ENCODE results near the gene WNT7B. TPM values are rescaled to one million over a fixed set of nuclear protein-coding genes. Genes with fewer than 3 reads are reported as not detected.

WNT7B gene
- total RNA-seq, 2 experiments from 2014 or later, result not detected

DNA sequence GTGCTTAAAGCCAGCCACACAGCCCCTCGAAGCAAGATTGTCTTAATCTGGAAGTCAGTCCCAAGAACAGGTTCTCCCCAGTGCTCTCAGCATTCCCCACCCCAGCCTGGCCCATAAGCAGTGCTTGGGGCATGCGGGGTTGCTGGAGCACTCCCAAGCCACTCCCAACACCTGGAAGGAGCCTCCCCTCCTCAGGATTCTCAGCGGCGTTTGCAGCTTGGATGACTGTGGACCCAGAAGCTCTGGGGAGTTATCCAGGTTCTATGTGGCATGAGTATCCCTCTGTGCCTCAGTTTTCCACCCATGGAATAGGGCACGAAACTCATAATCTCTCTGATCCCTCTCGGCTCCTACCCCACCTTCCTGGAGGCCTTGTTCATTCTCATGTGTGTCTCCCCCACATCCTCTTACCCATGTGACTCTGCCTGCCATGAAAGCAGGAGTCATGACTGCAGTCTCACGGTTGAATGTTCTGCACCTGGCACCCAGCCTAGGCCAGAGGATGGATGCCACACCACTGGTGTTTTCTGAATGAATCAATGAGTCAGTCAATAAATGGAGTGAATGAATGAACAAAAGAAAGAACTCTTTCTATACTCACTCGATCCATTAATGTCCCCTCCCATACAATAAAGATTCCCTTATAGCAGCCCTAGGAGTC lies 33.4 kb upstream of the WNT7B start:
- H3K4me1 ChIP-seq (ENCODE audit: insufficient read depth, low read length), result peaks cover 32% of the 10 kb centered on the region
- POLR2A ChIA-PET, result interaction anchor here (5.7 kb wide), 1 partner anchor 25 kb away, joined by 105 read pairs; no protein-coding TSS in a partner anchor
- TF ChIP-seq, protein P1, sequence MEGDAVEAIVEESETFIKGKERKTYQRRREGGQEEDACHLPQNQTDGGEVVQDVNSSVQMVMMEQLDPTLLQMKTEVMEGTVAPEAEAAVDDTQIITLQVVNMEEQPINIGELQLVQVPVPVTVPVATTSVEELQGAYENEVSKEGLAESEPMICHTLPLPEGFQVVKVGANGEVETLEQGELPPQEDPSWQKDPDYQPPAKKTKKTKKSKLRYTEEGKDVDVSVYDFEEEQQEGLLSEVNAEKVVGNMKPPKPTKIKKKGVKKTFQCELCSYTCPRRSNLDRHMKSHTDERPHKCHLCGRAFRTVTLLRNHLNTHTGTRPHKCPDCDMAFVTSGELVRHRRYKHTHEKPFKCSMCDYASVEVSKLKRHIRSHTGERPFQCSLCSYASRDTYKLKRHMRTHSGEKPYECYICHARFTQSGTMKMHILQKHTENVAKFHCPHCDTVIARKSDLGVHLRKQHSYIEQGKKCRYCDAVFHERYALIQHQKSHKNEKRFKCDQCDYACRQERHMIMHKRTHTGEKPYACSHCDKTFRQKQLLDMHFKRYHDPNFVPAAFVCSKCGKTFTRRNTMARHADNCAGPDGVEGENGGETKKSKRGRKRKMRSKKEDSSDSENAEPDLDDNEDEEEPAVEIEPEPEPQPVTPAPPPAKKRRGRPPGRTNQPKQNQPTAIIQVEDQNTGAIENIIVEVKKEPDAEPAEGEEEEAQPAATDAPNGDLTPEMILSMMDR (IDR thresholded peaks at IDR 0.05), result no peak
- no peak overlapping the region for H3K27ac Mint-ChIP-seq
- H3K36me3 ChIP-seq (ENCODE audit: insufficient read depth, low read length), result no peaks in the 10 kb centered on the region
- H3K27me3 Mint-ChIP-seq, result peaks cover 4% of the 10 kb centered on the region
- H3K27me3 ChIP-seq (ENCODE audit: control insufficient read depth in 1 of 2, insufficient read depth in 2 of 2, low read length in 2 of 2), result peaks cover 0 to 4% of the 10 kb centered on the region in 2 experiments
- intact Hi-C loops (cut with DNase I, micrococcal nuclease), result loop anchor here in 1 of 2 experiments (10.0 kb wide), 1 partner anchor 234 kb away; no protein-coding TSS in a partner anchor
- H3K4me3 Mint-ChIP-seq, result peak overlapping the region; percentile 9
- peaks cover 8% of the 10 kb centered on the region for H3K36me3 Mint-ChIP-seq (ENCODE audit: low read depth)
- H3K9me3 ChIP-seq (ENCODE audit: control insufficient read depth in 1 of 2, insufficient read depth in 1 of 2, low read length in 2 of 2), result peaks cover 6 to 10% of the 10 kb centered on the region in 2 experiments
- CTCF ChIA-PET, result interaction anchor here (1.1 to 1.5 kb wide), 2 partner anchors 26 to 106 kb away, joined by 3 read pairs; no protein-coding TSS in a partner anchor
- H3K4me3 ChIP-seq (ENCODE audit: low read length), result no peak overlapping the region
- ATAC-seq (ENCODE audit: poor library complexity), result no peak
- no peak overlapping the region for H3K27ac ChIP-seq (ENCODE audit: low read depth in 1 of 2, low read length in 2 of 2)
- no peaks in the 10 kb centered on the region for H3K9me3 Mint-ChIP-seq
- peaks cover 17% of the 10 kb centered on the region for H3K4me1 Mint-ChIP-seq (ENCODE audit: low read depth)
- DNase-seq, result no peak

DNA sequence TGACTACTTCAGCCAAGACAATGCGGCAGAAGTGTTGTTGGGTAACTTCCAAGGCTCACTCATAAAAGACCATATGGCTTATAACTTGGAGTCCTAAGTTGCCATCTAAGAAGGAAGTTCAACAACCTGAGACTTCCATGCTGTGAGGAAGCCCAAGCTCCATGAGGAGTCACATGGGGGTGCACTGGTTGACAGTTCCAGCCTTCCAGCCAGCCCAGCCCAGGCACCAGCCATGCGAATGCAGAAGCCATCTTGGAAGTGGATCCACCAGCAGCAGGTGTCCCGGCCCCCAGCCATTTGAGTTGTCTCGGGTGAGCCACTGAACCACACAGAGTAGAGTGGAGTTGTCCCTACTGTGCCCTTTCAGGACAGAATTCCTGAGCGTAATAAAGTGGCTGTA lies 32.8 kb upstream of the WNT7B start:
- ChIA-PET CTCF (interaction anchor here (2.0 kb wide), 1 partner anchor 27 kb away, joined by 5 read pairs; no protein-coding TSS in a partner anchor), POLR2A (interaction anchor here (5.7 kb wide), 1 partner anchor 26 kb away, joined by 105 read pairs; no protein-coding TSS in a partner anchor)
- peaks cover 32% of the 10 kb centered on the region for H3K4me1 ChIP-seq (ENCODE audit: insufficient read depth, low read length)
- H3K4me3 Mint-ChIP-seq, result no peak overlapping the region
- no peaks in the 10 kb centered on the region for H3K36me3 ChIP-seq (ENCODE audit: insufficient read depth, low read length)
- H3K9me3 ChIP-seq (ENCODE audit: control insufficient read depth in 1 of 2, insufficient read depth in 1 of 2, low read length in 2 of 2), result peaks cover 6 to 10% of the 10 kb centered on the region in 2 experiments
- peaks cover 8% of the 10 kb centered on the region for H3K36me3 Mint-ChIP-seq (ENCODE audit: low read depth)
- DNase-seq (no peak), ATAC-seq (ENCODE audit: poor library complexity) (no peak)
- peaks cover 4% of the 10 kb centered on the region for H3K27me3 Mint-ChIP-seq
- peaks cover 0 to 4% of the 10 kb centered on the region in 2 experiments for H3K27me3 ChIP-seq (ENCODE audit: control insufficient read depth in 1 of 2, insufficient read depth in 2 of 2, low read length in 2 of 2)
- no peak overlapping the region for H3K27ac ChIP-seq (ENCODE audit: low read depth in 1 of 2, low read length in 2 of 2)
- no peak overlapping the region for H3K4me3 ChIP-seq (ENCODE audit: low read length)
- peaks cover 17% of the 10 kb centered on the region for H3K4me1 Mint-ChIP-seq (ENCODE audit: low read depth)
- no peaks in the 10 kb centered on the region for H3K9me3 Mint-ChIP-seq
- no peak overlapping the region for H3K27ac Mint-ChIP-seq
- intact Hi-C loops (cut with DNase I, micrococcal nuclease), result loop anchor here (5.0 to 10.0 kb wide), 4 partner anchors 235 to 535 kb away; partner anchors contain the start of gene GTSE1 (in 1 of the 2)
- TF ChIP-seq, protein P1 (IDR thresholded peaks at IDR 0.05), result no peak

DNA sequence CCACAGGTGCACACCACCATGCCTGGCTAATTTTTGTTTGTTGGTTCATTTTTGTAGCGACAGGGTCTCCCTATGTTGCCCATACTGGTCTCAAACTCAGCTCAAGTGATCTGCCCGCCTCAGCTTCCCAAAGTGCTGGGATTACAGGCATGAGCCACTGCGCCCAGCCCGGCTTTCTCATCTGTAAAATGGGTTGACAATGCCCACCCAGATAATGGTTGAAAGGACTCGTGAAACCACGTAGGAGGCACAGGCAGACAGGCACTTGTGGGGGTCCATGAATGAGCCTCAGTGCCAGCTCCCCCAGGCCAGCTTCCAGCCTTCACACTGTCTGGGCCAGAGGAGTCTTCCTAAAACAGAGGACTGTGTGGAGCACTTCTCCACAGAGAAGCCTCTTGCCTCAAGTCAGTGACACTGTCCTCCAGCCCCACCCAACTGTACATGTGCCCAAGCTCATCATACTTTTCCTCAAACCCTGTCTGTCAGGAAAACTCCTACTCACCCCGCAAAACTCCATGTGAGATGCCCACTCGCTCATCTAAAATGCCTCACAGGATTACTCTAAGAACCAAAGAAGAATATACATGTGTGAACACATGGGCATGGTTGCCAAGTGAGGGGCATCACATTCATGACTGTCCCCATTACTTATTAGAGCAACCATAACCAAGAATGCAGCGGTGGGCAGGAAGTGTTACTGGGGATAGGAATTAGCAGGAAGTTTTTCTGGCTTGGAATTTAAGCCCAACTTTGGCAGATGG lies 32.1 kb upstream of the WNT7B start:
- DNase-seq (no peak), ATAC-seq (ENCODE audit: poor library complexity) (no peak)
- Histone ChIP-seq H3K4me3 (ENCODE audit: low read length) (no peak overlapping the region), H3K27ac (ENCODE audit: low read depth in 1 of 2, low read length in 2 of 2) (no peak overlapping the region), H3K36me3 (ENCODE audit: insufficient read depth, low read length) (no peaks in the 10 kb centered on the region), H3K27me3 (ENCODE audit: control insufficient read depth in 1 of 2, insufficient read depth in 2 of 2, low read length in 2 of 2) (peaks cover 0 to 4% of the 10 kb centered on the region in 2 experiments), H3K4me1 (ENCODE audit: insufficient read depth, low read length) (peaks cover 29% of the 10 kb centered on the region), H3K9me3 (ENCODE audit: control insufficient read depth in 1 of 2, insufficient read depth in 1 of 2, low read length in 2 of 2) (peaks cover 6 to 10% of the 10 kb centered on the region in 2 experiments)
- TF ChIP-seq, protein P1 (IDR thresholded peaks at IDR 0.05), result no peak
- ChIA-PET POLR2A (interaction anchor here (5.7 kb wide), 1 partner anchor 27 kb away, joined by 105 read pairs; no protein-coding TSS in a partner anchor), CTCF (interaction anchor here (1.3 to 2.0 kb wide), 2 partner anchors 27 to 107 kb away, joined by 4 to 5 read pairs; no protein-coding TSS in a partner anchor)
- Mint-ChIP-seq H3K9me3 (no peaks in the 10 kb centered on the region), H3K4me3 (no peak overlapping the region), H3K4me1 (ENCODE audit: low read depth) (peaks cover 15% of the 10 kb centered on the region), H3K27me3 (peaks cover 4% of the 10 kb centered on the region), H3K36me3 (ENCODE audit: low read depth) (peaks cover 6% of the 10 kb centered on the region), H3K27ac (no peak overlapping the region)
- intact Hi-C loops (cut with DNase I, micrococcal nuclease), result loop anchor here (5.0 to 10.0 kb wide), 3 partner anchors 288 to 536 kb away; partner anchors contain the start of gene GTSE1 (in 1 of the 2)

Data from CD4-positive, alpha-beta T cell (primary cell).